Measurements from ENCODE around the gene WDR44.
"Not testable (repeated sequence)": the region's sequence is repeated elsewhere in the genome, so short reads cannot be mapped to it uniquely, and the experiment has no call there.

Gene WDR44

DNA sequence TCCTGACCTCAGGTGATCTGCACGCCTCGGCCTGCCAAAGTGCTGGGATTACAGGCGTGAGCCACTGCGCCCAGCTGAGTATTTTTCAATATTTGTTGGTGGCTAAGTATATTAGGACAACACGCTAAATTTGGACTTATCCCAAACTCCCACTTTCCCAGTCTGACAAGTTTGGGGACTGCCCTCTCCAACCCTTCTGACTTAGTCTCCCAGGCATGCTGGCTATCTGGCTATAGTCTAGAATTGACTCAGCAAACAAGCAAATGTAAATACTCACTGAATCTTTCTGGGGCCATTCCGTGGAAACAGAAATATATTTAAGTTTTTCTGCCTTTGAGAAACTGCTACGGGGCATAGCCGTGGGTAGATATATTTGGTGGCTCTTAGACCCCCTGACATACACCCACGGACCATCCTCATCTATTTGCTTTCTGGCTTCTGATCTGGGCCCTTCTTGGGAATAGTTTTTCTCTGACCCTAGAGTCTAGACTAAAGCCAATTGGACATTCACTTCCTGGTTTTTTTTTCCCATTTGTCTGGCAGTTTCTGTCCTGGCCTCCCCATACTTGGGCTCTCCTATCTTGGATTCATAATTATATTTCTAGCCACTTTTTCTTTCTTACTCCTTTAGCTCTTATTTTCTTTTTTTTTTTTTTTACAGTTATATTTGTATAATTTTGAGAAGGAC lies 138.5 kb downstream of the WDR44 start:
- DNase-seq, result no peak

DNA sequence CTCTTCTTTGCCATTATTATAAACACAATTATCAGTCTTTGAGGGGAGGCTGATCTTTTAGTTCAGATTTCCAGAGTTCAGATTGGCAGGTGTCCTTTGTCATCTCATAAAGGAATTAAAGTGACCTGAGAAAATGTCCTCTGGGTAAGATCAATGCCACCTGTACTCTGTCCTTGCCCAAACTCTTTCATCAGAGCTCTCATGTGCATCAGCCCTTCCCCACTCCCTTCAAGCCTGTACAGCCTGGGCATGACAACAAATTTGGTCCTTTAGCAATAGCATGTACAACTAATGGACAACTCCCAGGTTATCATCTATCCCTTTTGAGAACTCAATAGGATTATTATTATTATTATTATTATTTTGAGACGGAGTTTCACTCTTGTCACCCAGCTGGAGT lies 140.8 kb downstream of the WDR44 start:
- DNase-seq, result not testable (repeated sequence)

DNA sequence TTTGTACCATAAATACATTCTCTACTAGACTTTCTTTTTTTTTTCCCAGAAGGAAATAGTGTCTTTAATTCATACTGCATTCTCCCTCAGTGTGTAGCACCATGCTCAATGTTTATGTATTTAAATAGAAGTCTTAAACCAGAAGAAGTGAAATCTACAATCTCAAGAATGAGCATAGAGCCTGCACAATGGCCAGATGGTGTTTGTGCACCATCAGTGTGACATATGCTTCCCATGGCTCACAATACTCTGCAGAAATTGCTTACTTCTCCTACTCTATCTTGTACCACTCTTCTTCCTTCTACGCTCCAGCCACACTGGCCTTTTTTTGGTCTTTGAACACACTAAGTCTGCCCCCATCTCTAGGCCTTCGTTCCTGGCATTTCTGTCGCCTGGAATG lies 147.1 kb downstream of the WDR44 start:
- DNase-seq, result no peak

DNA sequence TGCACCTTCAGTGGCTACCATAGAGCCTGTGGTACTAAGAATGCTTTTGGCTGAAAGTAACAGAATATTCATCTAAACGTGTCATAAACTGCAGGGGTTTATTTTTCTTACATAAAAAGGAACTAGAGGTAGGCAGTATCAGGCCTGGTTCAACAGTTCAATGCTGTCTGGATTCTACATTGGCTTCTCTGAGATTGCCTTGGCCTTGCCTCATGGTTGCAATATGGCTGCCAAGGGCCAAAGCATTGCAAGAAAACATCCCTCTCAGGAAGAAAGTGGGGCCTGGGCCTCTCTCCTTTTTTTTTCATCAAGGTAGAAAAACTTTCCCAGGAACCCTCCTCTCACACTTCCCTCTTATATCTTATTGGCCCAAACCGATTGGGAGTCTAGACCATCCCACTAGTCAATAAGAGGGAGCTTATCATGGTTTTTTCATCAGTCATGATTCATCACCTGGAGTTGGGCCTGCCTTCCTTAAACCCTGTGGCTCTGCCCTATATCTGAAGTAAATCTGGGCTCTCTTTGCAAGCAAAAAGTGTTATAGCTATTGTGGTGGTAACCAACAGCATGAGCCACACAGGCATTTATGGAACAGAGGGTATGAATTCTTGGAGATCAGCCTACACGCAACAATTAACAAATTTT lies 147.9 kb downstream of the WDR44 start:
- DNase-seq, result no peak

DNA sequence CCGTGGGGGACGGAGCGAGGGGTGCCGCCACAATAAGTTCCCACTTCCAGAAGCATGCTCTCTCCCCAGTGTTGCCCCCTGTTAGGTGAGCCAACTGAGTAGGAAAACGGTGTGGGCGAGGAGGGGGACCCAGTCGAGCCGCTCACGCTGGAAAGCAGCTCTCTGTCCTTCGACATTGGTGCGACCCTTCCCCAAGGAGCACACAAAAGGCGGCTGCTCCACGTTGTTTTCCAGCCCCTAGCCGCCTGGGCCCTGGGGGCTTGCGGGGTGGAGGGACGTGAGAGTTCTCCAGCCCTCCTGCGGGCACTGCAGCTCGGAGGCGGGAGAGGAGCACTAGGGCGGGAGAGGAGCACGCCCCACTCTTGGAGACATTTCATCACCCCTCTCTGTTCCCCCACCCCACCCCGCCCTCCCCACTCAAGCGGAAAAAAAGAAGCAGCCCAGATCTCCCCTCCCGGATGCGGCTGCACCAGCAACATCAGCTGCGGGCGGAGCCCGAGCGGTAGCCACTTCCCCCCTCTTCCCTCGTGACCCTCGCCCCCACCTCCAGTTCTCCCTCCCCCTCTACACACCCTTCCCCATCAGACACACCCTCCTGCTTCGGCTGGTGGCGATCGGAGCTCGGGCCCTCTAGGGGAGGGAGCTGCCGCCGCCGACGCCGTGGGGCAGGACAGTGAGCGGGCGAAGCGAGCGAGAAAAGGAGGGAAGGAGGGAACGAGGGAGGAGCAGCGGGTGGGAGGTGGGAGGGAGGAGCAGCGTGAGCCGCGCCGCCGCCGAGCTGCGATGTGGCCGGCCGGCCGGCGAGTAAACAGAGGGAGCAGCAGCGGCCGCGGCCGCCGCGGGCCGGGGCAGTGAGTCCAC lies 149.4 kb downstream of the WDR44 start, which contains the start of gene DOCK11:
DOCK11 (plus strand) TSS at position 755 of the 861 bp plus-strand sequence. CDS start 157 bp downstream, outside the sequence.
- DNase-seq, result peak; percentile 90

DNA sequence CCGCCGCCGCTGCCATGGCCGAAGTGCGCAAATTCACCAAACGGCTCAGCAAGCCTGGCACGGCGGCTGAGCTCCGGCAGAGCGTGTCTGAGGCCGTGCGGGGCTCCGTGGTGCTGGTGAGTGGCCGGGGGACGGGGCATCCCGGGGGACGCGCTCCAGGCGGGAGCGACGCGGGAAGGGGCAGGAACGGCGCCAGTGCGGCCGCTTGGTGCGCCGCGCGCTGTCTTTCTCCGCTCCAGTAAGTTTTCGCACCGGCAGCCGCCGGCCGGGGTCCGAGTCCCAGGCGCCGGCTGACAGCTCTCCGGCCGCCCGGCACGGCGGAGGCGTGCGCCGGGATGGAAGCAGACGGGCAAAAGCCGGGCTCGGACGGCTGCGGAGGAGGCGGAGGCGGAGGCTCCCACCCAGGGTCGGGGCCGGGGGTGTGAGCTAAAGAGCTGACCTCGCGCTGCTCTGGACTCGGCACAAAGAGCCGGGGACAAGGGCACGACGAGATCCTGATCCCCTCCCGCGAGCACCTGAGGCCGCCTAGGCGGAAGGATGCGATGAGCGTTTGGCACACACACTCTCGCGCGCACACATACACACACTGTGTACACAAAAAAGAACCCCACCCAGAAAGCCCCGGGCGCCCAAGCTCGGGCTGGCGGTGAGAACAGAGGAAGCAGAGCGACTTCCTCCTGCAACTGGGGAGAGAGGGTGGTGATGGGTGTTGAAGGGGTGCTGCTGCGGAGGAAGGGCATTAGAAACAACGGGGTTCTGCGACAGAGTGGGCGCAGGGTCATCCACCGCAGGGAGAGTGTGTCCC lies 150.3 kb downstream of the WDR44 start:
- DNase-seq, result peak; percentile 88

DNA sequence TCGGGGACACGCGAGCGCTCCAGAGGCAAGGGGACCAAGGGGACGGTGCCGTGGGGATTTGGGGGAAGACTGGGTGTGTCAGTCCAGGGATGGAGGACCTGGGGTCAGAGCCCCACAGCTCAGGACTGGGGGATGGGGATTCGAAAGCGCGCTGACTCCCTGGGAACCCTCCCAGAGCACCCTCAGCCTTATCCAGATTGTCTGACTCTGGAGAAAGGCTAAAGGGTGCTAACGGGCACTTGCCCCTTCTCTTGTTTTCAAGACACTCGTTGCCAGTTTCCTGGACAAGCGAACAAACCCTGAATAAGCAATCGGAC lies 150.8 kb downstream of the WDR44 start:
- peak; percentile 52 for DNase-seq

DNA sequence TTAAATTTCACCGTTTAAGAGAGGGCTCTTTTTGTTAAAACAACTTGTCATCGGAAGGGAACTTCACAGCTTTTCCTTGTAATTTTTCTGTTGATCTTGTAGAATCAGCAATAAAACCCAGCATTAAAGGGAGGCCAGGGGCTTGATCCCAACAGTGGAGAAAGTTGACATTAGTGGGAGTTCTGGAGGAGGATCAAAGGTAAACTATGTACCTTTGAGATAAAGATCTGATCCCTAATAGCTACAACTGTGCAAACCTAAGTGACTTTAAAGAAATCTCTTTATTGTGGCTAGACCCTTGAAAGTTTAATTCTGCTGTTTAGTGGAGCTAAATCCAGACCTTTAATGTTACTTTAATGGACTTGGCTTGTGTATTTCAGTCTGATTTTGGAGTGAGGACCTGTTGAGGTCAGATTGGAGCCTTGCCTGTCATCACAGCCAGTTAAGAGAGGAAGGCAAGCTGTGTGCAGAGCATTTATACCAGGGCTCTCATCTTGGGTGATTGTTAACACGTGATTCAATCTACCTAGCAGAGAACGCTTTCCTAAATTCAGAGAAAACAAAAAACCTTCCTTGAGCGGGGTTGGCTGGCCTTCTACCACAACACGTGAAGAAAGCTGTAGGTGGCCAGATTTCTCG lies 151.4 kb downstream of the WDR44 start:
- DNase-seq, result peak; percentile 31

DNA sequence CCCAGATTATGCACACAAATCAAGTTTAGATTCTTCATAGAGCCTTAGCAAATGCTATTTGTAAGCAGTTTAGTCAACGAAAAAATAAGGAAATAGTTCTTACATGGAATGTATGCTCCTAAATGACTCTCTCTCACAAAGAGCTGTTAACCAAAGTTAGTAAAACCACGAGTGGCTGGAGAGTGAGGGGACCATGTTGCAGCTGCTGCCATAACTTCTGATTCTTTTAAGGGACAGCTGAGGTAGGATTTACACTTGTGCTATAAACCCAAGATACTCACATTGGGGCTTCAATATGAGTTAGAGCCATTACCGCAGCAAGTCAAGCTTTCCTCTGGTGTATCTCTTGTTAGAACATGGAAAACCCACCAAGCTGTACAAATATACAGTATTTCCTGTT lies 152.4 kb downstream of the WDR44 start:
- DNase-seq, result no peak

DNA sequence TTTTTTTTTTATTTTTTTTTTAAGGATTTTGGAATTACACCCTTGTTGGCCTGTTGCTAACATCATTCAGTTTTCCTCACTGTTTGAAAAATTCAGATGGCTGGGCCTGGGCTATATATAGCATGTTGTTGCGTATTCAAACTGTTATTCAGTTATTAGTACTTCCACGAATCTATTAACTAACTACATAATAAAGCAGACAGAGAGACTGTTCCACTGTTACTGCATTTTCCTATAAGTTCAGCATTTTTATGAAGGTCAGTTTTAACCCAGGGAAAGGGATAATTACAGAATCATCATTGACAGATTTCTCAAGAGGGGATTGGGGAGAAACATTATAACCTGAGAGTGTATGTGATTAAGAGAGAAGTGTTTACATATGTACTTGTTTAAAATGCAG lies 152.8 kb downstream of the WDR44 start:
- DNase-seq, result no peak

DNA sequence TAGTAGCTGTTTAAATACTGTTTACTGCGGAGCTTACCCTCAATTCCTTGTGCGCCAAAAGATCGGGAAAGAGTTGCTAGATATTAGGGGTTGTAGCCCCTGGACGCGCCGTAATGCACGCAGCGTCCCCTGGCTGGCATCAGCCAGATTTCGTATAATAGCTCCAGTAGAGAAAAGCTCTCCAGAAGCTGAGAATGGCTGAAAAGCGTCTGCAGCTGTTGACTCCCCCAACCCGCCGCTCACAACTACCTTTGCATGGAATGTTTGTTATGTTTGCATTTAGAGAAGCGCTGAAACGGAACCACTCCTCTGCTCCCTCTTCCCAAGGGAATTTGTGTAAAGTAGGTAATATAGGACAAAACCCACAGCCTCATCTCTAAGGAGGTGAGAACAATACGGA lies 153.4 kb downstream of the WDR44 start:
- DNase-seq, result peak; percentile 43
